Nephron (organoid): Measurements from ENCODE around the gene DR1.

Experiments used
- H3K27ac Mint-ChIP-seq, 3 experiments: 2 replicates each; pipeline ENCODE4 v1.8.0; 2020; ENCODE audit warnings: mixed read lengths in 3 of 3, mild to moderate bottlenecking in 2 of 3, moderate library complexity in 1 of 3
- H3K27me3 Mint-ChIP-seq: 2 replicates; pipeline ENCODE4 v1.8.0; 2021; ENCODE audit warnings: low read depth, mild to moderate bottlenecking, moderate library complexity, mixed read lengths
- H3K36me3 Mint-ChIP-seq: 2 replicates; pipeline ENCODE4 v1.8.0; 2020; ENCODE audit warnings: low read depth, mixed read lengths
- H3K4me1 Mint-ChIP-seq: 2 replicates; pipeline ENCODE4 v1.8.0; 2020; ENCODE audit warnings: mixed read lengths
- H3K4me3 Mint-ChIP-seq, 3 experiments: 2 replicates each; pipeline ENCODE4 v1.8.0; 2020; ENCODE audit warnings: mild to moderate bottlenecking in 3 of 3, mixed read lengths in 3 of 3, moderate library complexity in 2 of 3
- H3K9me3 Mint-ChIP-seq: 2 replicates; pipeline ENCODE4 v1.8.0; 2020; ENCODE audit warnings: mixed read lengths
- CTCF ChIP-seq, 3 experiments: fragments of 200-600 bp; sonication (generic); IDR thresholded peaks; one replicate each; pipeline ENCODE4 v1.5.0; 2021; ENCODE audit warnings: antibody characterized with exemption in 3 of 3; ENCODE audit not compliant: unreplicated experiment in 3 of 3

The DR1 gene

GRCh38 chr1:93344886-93345632, 648 bp upstream of the DR1 start:
- Mint-ChIP-seq H3K4me1 (peaks cover 21% of the 10 kb centered on the region), H3K27ac (peak overlapping the region; percentile 99 to 100 (median 100)), H3K4me3 (peak overlapping the region; percentile 94 to 99 (median 94)), H3K27me3 (no peaks in the 10 kb centered on the region), H3K9me3 (no peaks in the 10 kb centered on the region), H3K36me3 (peaks cover 4% of the 10 kb centered on the region)
- TF ChIP-seq CTCF (IDR thresholded peaks at IDR 0.05; ENCODE audit: unreplicated experiment in 3 of 3) = no peak

- H3K27ac Mint-ChIP-seq = peak overlapping the region; percentile 99 to 100 (median 100)
- H3K36me3 Mint-ChIP-seq = peaks cover 4% of the 10 kb centered on the region
- H3K4me3 Mint-ChIP-seq = peak overlapping the region; percentile 94 to 99 (median 94)
- H3K4me1 Mint-ChIP-seq = peaks cover 25% of the 10 kb centered on the region
- H3K9me3 Mint-ChIP-seq = no peaks in the 10 kb centered on the region
- TF ChIP-seq CTCF (IDR thresholded peaks at IDR 0.05; ENCODE audit: unreplicated experiment in 3 of 3) = no peak
- H3K27me3 Mint-ChIP-seq = no peaks in the 10 kb centered on the region
Observed at GRCh38 chr1:93346421-93346993, 800 bp downstream of the DR1 start.

- H3K36me3 Mint-ChIP-seq = peaks cover 7% of the 10 kb centered on the region
Observed at GRCh38 chr1:93347334-93347899, 1.7 kb downstream of the DR1 start.

GRCh38 chr1:93348104-93348728, 2.5 kb downstream of the DR1 start:
- peak overlapping the region; percentile 94 to 99 (median 94) for H3K4me3 Mint-ChIP-seq
- H3K9me3 Mint-ChIP-seq = no peaks in the 10 kb centered on the region
- TF ChIP-seq CTCF (IDR thresholded peaks at IDR 0.05; ENCODE audit: unreplicated experiment in 3 of 3) = no peak
- H3K27ac Mint-ChIP-seq = peak overlapping the region; percentile 13 to 99 (median 22)
- H3K36me3 Mint-ChIP-seq = peaks cover 8% of the 10 kb centered on the region
- H3K4me1 Mint-ChIP-seq = peaks cover 28% of the 10 kb centered on the region
- no peaks in the 10 kb centered on the region for H3K27me3 Mint-ChIP-seq

More at GRCh38 chr1:93347334-93347899, 1.7 kb downstream of the DR1 start:
- peaks cover 28% of the 10 kb centered on the region for H3K4me1 Mint-ChIP-seq
- TF ChIP-seq CTCF (IDR thresholded peaks at IDR 0.05; ENCODE audit: unreplicated experiment in 3 of 3) = no peak
- H3K27me3 Mint-ChIP-seq = no peaks in the 10 kb centered on the region
- H3K9me3 Mint-ChIP-seq = no peaks in the 10 kb centered on the region
- H3K27ac Mint-ChIP-seq = peak overlapping the region; percentile 99 to 100 (median 100)
- peak overlapping the region; percentile 94 to 99 (median 94) for H3K4me3 Mint-ChIP-seq

GRCh38 chr1:93349231-93350135, 3.8 kb downstream of the DR1 start:
- H3K36me3 Mint-ChIP-seq = peaks cover 9% of the 10 kb centered on the region
- H3K27ac Mint-ChIP-seq = peak overlapping the region; percentile 48 to 55 (median 54)
- no peak for TF ChIP-seq CTCF (IDR thresholded peaks at IDR 0.05; ENCODE audit: unreplicated experiment in 3 of 3)
- H3K4me1 Mint-ChIP-seq = peaks cover 28% of the 10 kb centered on the region
- H3K4me3 Mint-ChIP-seq = peak overlapping the region; percentile 94 to 99 (median 94)
- no peaks in the 10 kb centered on the region for H3K27me3 Mint-ChIP-seq
- no peaks in the 10 kb centered on the region for H3K9me3 Mint-ChIP-seq
